ENCODE measurements around the gene ITPRIP. TPM values are rescaled to one million over a fixed set of nuclear protein-coding genes. Genes with fewer than 3 reads are reported as not detected.

Gene ITPRIP
- total and polyA plus RNA-seq, 8 donors = 16.6 to 29.2 (median 17.9) TPM

DNA sequence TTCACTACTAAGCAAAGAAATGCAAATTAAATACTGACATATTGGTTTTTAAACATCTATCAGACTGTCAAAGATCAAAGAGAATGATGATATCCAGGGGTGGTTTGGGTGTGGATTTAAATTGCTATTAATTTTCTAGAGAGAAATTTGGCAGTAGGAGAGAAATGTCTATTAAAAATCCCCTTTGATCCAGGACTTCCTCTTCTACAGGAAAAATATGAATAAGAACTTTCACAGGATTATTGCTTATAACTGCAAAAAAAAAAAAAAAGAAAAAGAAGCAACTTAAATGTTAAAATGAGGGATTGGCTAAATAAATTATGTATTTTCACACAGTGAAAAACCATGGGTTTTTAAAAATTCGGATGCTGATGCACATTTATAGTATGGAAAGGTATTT is 36.3 kb upstream of the ITPRIP start:
- no peaks in the 10 kb centered on the region for H3K4me1 ChIP-seq
- H3K9me3 ChIP-seq = peaks cover 0 to 13% of the 10 kb centered on the region in 2 donors
- no peak overlapping the region for H3K27ac ChIP-seq
- no peak overlapping the region for H3K4me3 ChIP-seq
- intact Hi-C loops (cut with DNase I) = no loop called here
- ATAC-seq = no peak
- H3K27me3 ChIP-seq = no peaks in the 10 kb centered on the region
- TF ChIP-seq, protein P1, sequence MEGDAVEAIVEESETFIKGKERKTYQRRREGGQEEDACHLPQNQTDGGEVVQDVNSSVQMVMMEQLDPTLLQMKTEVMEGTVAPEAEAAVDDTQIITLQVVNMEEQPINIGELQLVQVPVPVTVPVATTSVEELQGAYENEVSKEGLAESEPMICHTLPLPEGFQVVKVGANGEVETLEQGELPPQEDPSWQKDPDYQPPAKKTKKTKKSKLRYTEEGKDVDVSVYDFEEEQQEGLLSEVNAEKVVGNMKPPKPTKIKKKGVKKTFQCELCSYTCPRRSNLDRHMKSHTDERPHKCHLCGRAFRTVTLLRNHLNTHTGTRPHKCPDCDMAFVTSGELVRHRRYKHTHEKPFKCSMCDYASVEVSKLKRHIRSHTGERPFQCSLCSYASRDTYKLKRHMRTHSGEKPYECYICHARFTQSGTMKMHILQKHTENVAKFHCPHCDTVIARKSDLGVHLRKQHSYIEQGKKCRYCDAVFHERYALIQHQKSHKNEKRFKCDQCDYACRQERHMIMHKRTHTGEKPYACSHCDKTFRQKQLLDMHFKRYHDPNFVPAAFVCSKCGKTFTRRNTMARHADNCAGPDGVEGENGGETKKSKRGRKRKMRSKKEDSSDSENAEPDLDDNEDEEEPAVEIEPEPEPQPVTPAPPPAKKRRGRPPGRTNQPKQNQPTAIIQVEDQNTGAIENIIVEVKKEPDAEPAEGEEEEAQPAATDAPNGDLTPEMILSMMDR (IDR thresholded peaks at IDR 0.05) = no peak
- no peak for DNase-seq
- no peaks in the 10 kb centered on the region for H3K36me3 ChIP-seq

DNA sequence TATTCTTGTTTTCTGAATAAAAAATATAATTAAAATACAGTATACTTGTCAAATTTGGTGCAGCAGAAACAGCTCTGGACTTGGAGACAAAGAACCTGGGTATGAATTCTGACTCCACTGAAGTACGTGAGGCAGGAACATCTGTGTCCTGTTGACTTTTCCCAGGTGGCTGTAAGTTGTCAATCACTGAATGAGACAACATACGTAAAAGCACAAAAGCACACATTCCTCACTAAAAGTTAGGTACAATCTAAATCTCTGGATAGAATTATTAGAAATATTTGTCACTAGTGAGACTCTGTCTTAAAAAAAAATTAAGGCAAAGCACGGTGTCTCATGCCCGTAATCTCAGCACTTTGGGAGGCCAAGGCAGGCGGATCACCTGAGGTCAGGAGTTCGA is 33.5 kb upstream of the ITPRIP start:
- Histone ChIP-seq H3K27me3 (no peaks in the 10 kb centered on the region), H3K4me1 (no peaks in the 10 kb centered on the region), H3K27ac (no peak overlapping the region), H3K36me3 (no peaks in the 10 kb centered on the region), H3K4me3 (no peak overlapping the region), H3K9me3 (peaks cover 0 to 13% of the 10 kb centered on the region in 2 donors)
- intact Hi-C loops (cut with DNase I) = no loop called here
- DNase-seq (no peak), ATAC-seq (no peak)
- TF ChIP-seq, protein P1 (IDR thresholded peaks at IDR 0.05) = no peak

DNA sequence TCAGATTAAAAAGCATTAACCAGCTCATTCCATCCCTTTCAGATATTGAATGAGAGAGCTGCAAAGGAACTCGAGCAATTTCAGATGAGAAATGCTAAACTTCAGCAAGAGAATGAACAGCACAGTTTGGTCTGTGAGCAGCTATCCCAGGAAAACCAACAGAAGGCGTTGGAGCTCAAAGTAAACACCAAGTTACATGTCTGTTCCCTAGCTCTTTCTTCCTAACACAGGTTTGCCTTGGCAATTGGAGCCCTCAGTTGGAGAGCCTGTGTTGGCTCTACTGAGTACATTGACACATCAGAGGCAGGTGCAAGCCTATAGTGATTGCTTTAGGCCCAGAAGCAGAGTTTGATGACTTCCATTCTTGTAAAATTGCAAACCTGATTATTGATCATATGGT is 30.1 kb upstream of the ITPRIP start:
- H3K27ac ChIP-seq = no peak overlapping the region
- H3K4me3 ChIP-seq = no peak overlapping the region
- TF ChIP-seq, protein P1 (IDR thresholded peaks at IDR 0.05) = no peak
- H3K36me3 ChIP-seq = no peaks in the 10 kb centered on the region
- H3K27me3 ChIP-seq = no peaks in the 10 kb centered on the region
- no peak for DNase-seq
- H3K4me1 ChIP-seq = no peaks in the 10 kb centered on the region
- intact Hi-C loops (cut with DNase I) = no loop called here
- peaks cover 0 to 13% of the 10 kb centered on the region in 2 donors for H3K9me3 ChIP-seq
- ATAC-seq = no peak

DNA sequence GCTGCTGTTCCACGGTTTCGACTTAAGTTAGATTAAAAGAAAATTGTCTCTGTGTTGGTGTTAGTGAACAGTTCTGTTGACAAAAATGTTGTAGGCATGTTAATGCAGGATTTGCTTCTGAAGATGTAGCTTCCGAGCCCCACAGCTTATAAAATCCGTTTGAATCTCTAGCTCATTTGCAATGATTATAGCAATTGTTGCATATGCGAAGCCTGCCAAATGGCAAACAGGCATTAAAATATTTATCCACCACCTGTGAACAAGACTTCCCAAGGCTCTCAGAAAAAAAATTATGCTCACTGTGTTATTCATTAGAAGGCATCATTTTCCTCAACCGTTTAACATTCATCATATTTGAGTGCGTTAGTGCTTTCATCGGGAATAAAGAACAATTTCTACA is 29.6 kb upstream of the ITPRIP start:
- no peak for DNase-seq
- TF ChIP-seq, protein P1 (IDR thresholded peaks at IDR 0.05) = no peak

DNA sequence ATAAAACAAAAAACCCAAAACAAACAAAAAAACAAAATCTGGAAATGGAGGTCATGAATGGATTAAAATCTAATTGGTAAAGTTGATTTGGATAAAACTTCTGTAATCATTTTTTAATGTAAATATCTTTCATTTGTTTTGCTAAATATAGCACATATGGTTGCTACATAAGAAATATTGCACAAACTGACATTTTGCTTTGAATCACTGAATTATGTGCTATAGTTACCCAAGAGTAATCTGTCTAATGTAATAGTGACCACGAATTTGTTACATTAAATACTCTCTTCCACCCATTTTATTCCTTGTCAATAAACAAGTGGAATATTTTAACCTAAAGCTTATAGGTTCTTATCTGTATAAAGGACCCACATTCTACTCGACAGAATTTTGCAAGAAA is 21.5 kb upstream of the ITPRIP start:
- no peak overlapping the region for H3K4me3 ChIP-seq
- H3K4me1 ChIP-seq = peaks cover 0 to 7% of the 10 kb centered on the region in 2 donors
- no peak for DNase-seq
- TF ChIP-seq, protein P1 (IDR thresholded peaks at IDR 0.05) = no peak
- ATAC-seq = no peak
- H3K9me3 ChIP-seq = no peaks in the 10 kb centered on the region
- no peaks in the 10 kb centered on the region for H3K27me3 ChIP-seq
- intact Hi-C loops (cut with DNase I) = no loop called here
- H3K36me3 ChIP-seq = no peaks in the 10 kb centered on the region
- H3K27ac ChIP-seq = no peak overlapping the region

More for the DNA sequence above, 29.6 kb upstream of the ITPRIP start:
- no peaks in the 10 kb centered on the region for H3K4me1 ChIP-seq
- no peak overlapping the region for H3K4me3 ChIP-seq
- no peak for ATAC-seq
- H3K27ac ChIP-seq = no peak overlapping the region
- H3K9me3 ChIP-seq = peaks cover 0 to 13% of the 10 kb centered on the region in 2 donors
- H3K27me3 ChIP-seq = no peaks in the 10 kb centered on the region
- intact Hi-C loops (cut with DNase I) = no loop called here
- no peaks in the 10 kb centered on the region for H3K36me3 ChIP-seq

Measured in left lung (tissue), 10 donors.